G401 (cell line): Measurements from ENCODE around the gene EPOP. TPM values are rescaled to one million over a fixed set of nuclear protein-coding genes. Genes with fewer than 3 reads are reported as not detected.

Experiments used
- DNase-seq: peaks from one replicate; pipeline ENCODE4 v3.0.0-alpha.2; 2015; ENCODE audit warnings: low spot score
- in situ Hi-C: cut with HindIII; loops from 2 replicates; pipeline ENCODE4 v1.10.0; 2016; ENCODE audit warnings: low sequenced_read_pairs, mixed read lengths
- total RNA-seq: library from RNA; depleted of rRNA; stranded (reverse); fragments of >200 nt; shearing (Covaris generic); gene quantifications from 2 replicates; pipeline ENCODE4 v1.2.3, GENCODE V29; 2014

EPOP gene
- total RNA-seq, 1 experiment from 2014 or later, result 46.5 TPM

DNA sequence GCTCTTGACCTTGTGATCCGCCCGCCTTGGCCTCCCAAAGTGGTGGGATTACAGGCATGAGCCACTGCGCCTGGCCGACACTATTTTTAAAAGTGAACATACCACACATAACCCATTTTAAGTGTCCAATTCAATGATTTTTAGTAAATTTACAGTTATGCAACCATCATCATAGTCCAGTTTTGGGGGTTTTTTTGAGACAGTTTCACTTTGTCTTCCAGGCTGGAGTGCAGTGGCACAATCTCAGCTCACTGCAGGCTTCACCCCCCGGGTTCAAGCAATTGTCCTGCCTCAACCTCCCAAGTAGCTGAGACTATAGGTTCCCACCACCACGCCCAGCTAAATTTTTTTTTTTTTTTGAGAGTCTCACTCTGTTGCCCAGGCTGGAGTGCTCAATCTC is 3.1 kb upstream of the EPOP start:
- no peak for DNase-seq
- in situ Hi-C loops, result no loop called here

DNA sequence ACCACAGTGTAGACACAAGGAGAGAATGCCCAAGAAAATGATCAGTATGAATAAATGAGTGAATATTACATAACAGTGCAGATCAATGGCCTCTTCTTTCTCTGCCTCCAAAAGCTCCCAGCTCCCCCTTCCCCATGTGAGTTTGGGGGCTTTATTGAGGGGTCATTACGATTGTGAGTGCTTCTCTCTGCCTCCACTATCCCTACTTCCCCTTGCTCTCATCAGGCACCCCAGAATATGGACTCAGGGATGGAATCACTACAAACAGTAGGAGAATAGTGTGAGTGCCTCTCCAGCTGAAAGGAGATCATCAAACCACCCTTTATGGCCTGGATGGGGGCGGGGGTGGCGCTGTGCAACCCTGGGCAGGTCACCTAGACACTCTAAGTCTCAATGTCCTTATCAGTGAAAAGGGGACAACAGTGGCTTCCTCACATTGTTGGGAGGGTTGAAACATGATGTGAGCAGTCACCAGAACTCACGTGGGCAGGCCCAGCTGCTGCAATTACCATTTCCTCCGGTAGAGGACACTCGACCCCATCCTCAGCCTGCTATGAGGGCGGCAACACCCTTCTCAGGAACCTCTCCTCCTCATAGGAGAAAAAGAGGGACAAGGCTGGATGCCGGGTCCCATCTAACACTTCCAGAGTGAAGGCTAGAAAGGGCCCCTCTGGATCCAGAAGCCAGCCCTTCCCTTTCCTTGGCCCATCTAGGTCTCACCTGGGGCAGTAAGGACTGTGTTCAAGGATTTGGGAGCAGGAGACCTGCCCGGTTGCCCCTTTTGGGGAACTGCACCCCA is 2.1 kb upstream of the EPOP start:
- DNase-seq, result peak; percentile 90
- in situ Hi-C loops, result no loop called here

DNA sequence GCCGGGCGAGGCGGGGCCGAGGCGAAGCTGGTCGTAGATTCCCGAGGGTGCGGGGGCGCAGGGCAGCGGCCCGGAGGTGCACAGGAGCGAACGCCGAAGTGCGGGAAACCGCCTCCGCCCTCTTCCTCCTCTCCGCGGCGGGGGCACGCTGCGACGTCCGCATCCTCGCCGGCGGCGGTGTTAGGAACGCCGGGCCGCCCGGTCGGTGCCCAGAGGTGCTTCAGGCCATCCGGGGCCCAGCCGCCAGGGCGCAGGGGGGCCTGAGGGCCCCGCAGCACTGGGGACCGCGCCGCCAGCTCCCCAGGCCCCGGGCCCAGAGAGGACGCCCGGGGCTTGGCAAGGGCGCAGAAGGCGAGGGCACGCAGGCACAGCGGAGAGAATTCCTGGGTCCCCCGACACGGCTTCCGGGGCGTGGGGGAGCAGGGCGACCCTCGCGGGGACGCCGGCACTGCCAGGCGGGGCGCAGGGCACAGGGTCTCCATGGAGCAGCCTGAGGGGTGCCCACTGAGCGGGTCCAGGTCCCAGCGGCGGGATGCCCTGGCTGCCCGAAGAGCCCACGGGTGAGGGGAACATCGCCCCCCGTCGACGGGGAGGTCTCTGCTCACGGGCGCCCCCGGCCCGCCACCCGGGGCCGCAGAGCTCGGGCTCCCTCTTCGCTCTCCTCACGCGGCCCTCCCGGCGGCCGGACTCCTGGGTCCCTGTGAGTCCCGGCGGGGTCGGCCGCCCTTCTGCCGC is 576 bp downstream of the EPOP start:
- no peak for DNase-seq
- in situ Hi-C loops, result no loop called here

DNA sequence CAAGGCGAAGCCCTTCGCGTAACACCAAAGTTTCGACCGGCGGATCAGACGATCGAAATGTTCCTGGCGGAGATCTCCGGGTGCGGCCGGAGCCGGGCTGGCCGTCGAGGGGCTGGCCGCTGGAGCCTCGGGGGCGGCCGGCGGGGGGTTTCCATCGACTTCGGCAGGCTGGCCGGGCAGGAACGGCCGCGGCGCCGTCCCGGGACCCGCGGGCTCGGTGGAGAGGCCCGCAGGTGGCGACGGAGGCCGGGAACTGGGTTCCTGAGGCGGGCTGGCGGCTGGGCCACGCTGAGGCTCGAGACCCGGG is 1.1 kb downstream of the EPOP start:
- no peak for DNase-seq
- in situ Hi-C loops, result no loop called here

DNA sequence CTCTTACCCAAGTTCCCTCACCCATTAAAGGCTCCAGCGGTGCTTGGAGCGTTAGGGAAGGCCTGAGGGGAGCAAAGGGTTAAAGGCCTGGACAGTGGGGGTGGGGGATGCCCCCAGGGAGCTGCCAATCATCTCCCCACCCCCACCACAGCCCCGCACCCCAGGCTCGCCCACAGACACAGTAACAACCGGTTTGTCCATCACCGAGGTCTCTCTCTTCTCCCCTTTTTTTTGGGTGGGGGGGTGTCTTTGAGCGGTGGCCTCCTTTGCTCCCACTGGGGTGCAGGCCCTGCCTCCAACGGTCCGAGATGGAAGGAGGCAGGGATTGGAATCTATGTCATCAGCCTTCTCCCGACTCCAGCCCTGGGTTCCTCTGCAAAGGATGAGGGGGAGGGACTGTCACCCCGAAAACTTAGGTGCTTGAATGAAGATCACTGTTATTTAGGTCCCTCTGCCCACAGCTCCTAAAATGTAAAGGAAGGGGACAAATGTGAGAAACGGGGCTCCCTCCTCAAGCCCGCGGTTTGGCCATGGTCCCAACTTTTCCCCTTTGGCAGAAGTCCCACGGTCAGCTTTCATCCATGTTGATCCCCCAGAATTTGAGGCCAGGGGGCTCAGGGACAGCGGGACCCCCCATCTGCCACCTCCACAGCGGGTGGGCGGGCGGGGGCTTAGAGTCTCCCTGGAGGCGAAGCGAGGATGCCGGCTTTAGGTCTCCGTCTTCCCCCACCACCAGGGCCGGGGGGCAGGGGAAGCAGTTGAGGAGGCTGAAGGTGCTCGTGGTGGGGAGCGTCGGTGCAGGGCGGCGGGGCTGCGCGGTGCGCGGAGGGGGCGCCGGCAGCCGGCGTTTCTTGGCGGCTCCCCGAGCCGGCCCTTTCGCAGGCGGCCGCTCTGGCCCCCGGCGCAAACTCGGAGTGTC is 1.7 kb downstream of the EPOP start:
- DNase-seq, result no peak
- in situ Hi-C loops, result no loop called here

GRCh38 chr17:38671939-38672720 is 2.6 kb downstream of the EPOP start:
- in situ Hi-C loops, result no loop called here
- DNase-seq, result no peak

DNA sequence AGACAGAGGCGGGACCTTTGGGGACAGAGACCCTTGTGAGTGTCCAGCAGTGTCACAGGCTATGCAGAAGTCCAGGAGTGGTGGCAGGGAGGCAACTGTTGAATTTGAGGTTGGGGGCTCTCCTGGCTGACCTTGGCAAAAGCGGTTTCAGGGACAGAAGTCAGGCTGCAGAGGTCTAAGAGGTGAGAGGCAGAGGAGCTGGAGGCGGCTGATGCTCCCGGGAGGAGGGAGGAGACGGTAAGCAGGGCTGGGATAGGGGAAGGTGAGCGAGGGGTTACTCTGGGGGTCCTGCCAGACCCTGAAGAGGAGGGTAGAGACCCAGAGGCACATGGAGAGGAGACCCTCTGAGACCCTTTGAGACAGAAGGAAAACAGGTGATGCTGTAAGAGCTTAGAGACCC is 5.2 kb downstream of the EPOP start:
- in situ Hi-C loops, result no loop called here
- DNase-seq, result no peak

DNA sequence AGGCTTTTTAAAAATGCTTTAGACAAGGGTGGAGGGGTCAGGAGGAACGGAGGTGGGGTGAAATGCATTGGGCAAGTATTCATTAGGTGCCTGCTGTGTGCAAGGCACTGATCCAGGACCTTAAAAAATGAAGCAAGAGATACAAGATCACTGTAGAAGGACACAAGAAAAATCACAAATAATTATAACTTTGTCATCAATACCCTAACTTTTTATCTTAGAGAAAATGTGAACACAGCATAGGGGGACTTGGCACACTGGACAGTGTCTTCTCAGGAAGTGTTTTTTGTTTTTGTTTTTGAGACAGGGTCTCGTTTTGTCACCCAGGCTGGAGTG is 7.0 kb downstream of the EPOP start:
- no peak for DNase-seq
- in situ Hi-C loops, result no loop called here

- in situ Hi-C loops, result no loop called here
Measured at GRCh38 chr17:38667099-38667786, 7.5 kb downstream of the EPOP start.

GRCh38 chr17:38663964-38664644 is 10.7 kb downstream of the EPOP start:
- no peak for DNase-seq
- in situ Hi-C loops, result no loop called here

More at GRCh38 chr17:38667099-38667786, 7.5 kb downstream of the EPOP start:
- peak; percentile 83 for DNase-seq

DNA sequence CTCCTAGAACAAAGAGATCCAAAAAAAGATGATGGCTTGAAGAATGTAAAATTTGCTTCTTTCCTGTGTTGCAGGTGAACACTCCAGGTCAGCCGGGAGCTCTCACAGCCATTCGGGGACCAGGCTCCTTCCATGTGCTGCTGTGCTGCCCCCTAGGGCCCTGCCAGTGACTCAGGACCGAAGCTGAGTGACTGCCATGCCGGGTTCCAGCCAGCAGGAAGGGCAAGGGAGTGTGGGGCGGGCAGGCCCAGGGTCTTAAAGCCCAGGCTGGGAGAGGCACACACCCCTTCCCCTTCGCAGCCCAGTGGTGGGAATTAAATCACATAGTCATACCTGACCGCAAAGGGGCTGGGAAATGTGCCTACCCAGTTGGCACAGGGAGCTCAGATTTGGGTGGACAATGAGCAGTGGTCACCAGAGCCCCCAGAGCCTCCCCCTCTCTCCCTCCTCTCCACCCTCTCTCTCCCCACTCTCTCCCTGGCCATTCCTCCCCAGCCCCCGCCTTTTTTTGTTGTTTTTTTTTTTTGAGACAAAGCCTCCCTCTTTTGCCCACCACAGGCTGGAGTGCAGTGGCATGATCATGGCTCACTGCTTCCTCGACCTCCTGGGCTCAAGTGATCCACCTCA is 11.5 kb downstream of the EPOP start:
- in situ Hi-C loops, result no loop called here
- peak; percentile 90 for DNase-seq

DNA sequence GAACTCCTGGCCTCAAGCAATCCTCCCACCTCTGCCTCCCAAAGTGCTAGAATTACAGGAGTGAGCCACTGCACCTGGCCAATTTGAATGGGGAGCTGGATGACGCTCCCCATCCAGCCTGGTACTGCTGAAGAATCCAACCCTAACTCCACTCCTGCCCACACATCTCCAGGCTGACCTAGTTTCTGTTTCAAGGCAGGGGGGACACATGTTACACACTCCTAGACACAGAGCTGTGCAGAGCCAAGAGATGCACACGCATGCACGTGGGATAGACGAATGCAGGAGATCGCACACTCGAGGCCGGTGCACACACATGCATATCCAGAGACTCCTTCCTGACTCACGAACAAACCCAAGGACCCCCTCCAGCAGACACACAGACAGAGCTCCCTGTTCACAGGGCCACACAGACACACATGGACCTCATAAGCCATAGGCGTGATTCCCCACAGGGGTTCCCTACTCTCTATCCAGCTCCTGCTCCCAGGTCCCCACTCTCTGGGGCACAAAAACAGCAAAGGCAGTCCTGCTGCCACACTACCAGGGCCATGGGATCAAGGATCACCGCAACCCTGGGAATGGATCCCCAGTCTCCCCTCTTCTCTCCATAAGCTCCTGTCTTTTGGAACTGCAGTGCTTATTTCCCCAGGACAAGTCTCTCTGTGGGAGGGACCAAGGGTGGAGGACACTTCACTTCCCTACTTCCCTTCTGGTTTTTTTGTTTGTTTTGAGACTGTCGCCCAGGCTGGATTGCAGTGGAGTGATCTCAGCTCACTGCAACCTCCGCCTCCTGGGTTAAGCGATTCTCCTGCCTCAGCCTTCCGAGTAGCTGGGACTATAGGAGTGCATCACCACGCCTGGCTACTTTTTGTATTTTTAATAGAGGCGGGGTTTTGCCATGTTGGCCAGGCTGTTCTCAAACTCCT is 14.4 kb downstream of the EPOP start:
- in situ Hi-C loops, result no loop called here
- no peak for DNase-seq

- no peak for DNase-seq
- in situ Hi-C loops, result no loop called here
Measured at GRCh38 chr17:38659415-38659814, 15.3 kb downstream of the EPOP start.

DNA sequence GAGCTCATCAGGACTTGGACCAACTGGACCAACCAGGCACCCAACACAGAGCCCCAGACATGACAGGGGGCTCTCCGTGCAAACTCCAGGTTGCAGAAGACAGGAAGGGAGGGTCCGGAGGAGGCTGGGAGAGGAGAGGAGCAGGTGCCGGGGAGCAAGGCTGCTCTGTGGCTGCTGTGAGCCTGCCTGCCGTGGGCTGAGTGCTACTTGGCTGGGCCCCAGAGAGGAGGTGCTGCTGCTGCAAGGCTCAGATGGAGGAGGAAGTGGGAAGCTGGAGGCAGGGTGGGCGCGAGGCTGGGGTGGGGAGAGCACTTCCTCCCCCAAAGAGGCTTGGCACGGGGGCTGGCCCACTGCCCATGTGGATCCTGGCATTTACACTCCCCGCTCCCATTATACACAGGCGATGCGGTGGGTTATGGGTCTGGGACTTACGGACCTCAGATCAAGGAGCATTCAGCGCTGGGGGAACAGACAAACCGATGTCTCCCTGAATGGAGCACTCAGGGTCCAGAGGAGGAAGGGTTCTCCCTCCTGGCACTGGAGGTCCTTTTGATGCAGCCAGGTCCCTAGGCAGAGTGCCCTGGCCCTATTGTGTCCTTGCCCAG is 15.9 kb downstream of the EPOP start:
- in situ Hi-C loops, result no loop called here
- DNase-seq, result peak; percentile 66

DNA sequence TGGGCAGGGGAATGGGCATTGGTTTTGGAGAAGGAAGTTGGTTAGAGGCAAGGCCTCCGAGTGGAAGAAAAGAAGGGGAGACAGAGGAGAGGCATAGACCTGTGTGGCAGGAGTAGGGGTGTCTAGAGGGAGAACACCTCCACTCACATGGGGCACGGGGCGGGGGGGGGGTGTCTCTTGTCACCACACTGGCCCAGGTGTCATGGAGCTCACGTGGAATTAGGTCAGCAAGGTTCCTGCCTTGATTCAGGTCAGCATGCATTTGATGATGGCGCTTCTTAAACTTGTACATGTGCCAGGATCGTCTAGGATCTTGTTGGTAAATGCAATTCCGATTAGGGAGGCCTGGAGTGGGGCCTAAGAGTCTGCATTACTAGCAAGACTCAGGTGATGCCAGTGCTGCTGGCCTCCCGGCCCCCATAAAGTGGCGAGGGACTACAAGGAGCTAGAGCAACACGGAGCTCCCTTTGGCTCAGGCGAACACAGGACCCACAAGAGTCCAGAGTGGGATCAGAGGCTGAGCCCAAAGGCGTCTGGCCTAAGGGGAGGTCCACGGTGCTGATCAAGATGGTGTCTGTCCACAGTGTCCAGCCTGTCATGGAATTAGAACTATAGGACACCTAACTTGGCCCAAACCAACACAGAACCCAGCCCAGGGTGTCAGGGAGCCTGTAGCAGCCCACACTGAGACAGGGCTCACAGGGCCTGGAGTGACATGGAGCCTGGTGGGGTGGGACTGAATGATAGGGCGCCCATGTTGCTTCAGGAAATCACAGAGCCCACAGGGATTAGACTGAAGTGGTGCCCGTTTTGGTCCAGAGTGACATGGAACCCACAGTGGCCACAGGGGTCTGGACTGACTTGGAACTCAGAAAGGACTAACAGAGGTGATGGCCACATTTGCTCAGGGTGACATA is 16.7 kb downstream of the EPOP start:
- in situ Hi-C loops, result no loop called here
- no peak for DNase-seq
